ENCODE data around the gene WRNIP1. TPM values are rescaled to one million over a fixed set of nuclear protein-coding genes. Genes with fewer than 3 reads are reported as not detected.

The WRNIP1 gene
- total and polyA plus RNA-seq, 2 of the 4 experiments (the other 2 are of a cell fraction): 43.7 to 47.1 TPM

DNA sequence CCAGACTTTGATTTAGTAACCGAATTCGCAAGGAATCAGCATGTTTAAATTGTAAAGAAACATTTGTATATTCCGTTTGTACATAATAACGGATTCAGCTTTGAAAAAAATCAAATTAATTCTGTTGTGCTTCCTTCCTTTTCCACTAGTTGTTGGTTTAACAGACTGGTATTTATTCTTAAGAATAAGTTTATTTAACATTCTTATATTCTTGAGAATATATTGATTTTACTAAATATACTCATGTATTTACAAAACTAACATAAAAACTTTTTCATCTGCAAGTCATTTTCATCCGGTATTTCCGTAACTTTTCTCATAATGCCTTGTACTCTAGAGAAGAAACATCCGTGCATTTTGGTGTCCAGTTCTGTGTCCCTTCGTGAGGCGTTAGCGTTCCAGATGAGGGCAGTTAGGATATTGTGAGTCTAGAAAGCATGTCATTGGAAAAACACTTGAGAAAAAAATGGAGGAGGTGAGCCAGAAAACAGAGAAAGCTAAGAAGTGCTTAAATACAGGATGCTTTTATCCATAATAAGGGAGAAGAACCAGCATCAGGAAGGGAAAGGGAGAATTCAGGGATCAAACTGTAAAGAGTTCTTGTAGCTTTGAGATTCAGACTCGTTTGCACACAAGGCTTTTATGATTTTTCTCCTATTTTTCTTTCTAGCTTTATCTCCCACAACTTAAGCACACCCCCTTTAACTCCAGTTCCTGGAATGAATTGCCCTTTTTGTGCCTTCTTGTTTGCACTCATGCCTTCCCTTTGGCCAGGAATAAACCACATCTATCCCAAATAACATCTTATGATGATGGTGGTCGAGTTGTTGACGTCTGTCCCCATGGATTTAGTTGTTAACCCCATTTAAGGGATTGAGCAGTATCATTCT lies 1.8 kb downstream of the WRNIP1 start:
- WGBS, 2 experiments (ENCODE audit: extremely low coverage in 2 of 2, insufficient read length in 1 of 2): 26% methylated on average over 3 of the region's 13 CpGs; no CpG with 5 or more reads in 1 of the 2 experiments
- H2BK20ac ChIP-seq (ENCODE audit: low read depth, low read length): no peak overlapping the region
- peak overlapping the region; percentile 22; the same call in 1 of the 2 replicates for H3K18ac ChIP-seq (ENCODE audit: low read depth, low read length)
- peaks cover 43% of the 10 kb centered on the region for H4K20me1 ChIP-seq (ENCODE audit: insufficient read depth, low read length)
- H2AFZ ChIP-seq (replicated peaks; ENCODE audit: low read length, poor library complexity): no peak overlapping the region
- peak overlapping the region; percentile 95 for H3K23ac ChIP-seq (ENCODE audit: low read depth, low read length)
- H2AK9ac ChIP-seq (replicated peaks; ENCODE audit: low read depth, low read length, poor library complexity): peak overlapping the region; percentile 94
- H4K8ac ChIP-seq (ENCODE audit: low read depth in 2 of 2, low read length in 2 of 2): peak overlapping the region in 1 of 2 experiments; percentile 31; a peak in 1 of 4 replicates
- in situ Hi-C loops (cut with MboI; ENCODE audit: low sequenced_read_pairs): no loop called here
- no TSS peak for BruUV-seq (replicated peaks)
- H3K56ac ChIP-seq (ENCODE audit: extremely low read depth, insufficient read depth, low read length): peak overlapping the region; percentile 42
- no peak for ATAC-seq (ENCODE audit: low read depth)
- peak overlapping the region; percentile 88 for H2BK5ac ChIP-seq (ENCODE audit: low read depth, low read length, poor library complexity, severe bottlenecking)
- intact Hi-C loops (cut with micrococcal nuclease): loop anchor here (1.0 to 10.0 kb wide), 2 partner anchors 22 to 218 kb away; no protein-coding TSS in a partner anchor
- 0 out of 2 replicates have a peak overlapping the region, but pooled peaks have one; percentile 70 for H2AK5ac ChIP-seq (ENCODE audit: low read depth, low read length)
- no peak overlapping the region for H2BK120ac ChIP-seq (ENCODE audit: low read depth, low read length)
- H3K9ac ChIP-seq (ENCODE audit: low read depth, low read length): peak overlapping the region; percentile 70
- peak overlapping the region; percentile 79 for H3K4me3 ChIP-seq (ENCODE audit: insufficient read depth, low read depth, low read length)
- H3K79me1 ChIP-seq (ENCODE audit: low read depth in 1 of 2, low read length in 2 of 2): peaks cover 2 to 44% of the 10 kb centered on the region in 2 experiments; a peak in 3 of 4 replicates
- H3K27me3 ChIP-seq (ENCODE audit: control insufficient read depth, insufficient read depth, low read length): no peaks in the 10 kb centered on the region
- peak overlapping the region; percentile 73 for H3K4ac ChIP-seq (ENCODE audit: low read depth, low read length)
- H2BK15ac ChIP-seq (ENCODE audit: low read depth, low read length): no peak overlapping the region
- ChIA-PET CTCF (interaction anchor here (0.5 to 2.4 kb wide), 4 partner anchors 17 to 350 kb away, joined by 3 to 10 read pairs (median 7); no protein-coding TSS in a partner anchor), POLR2A (ENCODE audit: unreplicated experiment) (no interaction called here)
- peak overlapping the region; percentile 61; the same call in 1 of the 2 replicates for H4K5ac ChIP-seq (ENCODE audit: low read depth, low read length)
- H4K91ac ChIP-seq (ENCODE audit: insufficient read depth, low read depth, low read length): no peak overlapping the region
- peaks cover 10% of the 10 kb centered on the region for H3K36me3 ChIP-seq (ENCODE audit: control insufficient read depth, insufficient read depth, low read length)
- peaks cover 18% of the 10 kb centered on the region; the same call in 1 of the 2 replicates for H3K9me1 ChIP-seq (ENCODE audit: insufficient read depth, low read length)
- peak overlapping the region; percentile 90 for H3K14ac ChIP-seq (replicated peaks; ENCODE audit: low read depth, low read length)
- dilution Hi-C loops (cut with HindIII; ENCODE audit: low sequenced_read_pairs, unreplicated experiment): no loop called here
- peak overlapping the region; percentile 86 for H3K4me2 ChIP-seq (ENCODE audit: low read depth, low read length)
- peaks cover 15% of the 10 kb centered on the region for H3K4me1 ChIP-seq (ENCODE audit: control insufficient read depth, insufficient read depth, low read length)
- DNase-seq: peak; percentile 28
- no peaks in the 10 kb centered on the region for H3K9me3 ChIP-seq (ENCODE audit: control insufficient read depth, insufficient read depth, low read length)
- peak overlapping the region; percentile 81; the same call in 1 of the 2 replicates for H3K27ac ChIP-seq (ENCODE audit: insufficient read depth, low read length)
- TF ChIP-seq RCOR1 (IDR thresholded peaks at IDR 0.05; ENCODE audit: insufficient replicate concordance, low read length) (no peak), NFE2L2 (IDR thresholded peaks at IDR 0.05; ENCODE audit: low read depth, low read length) (no peak), RAD21 (IDR thresholded peaks at IDR 0.05; ENCODE audit: low read length) (no peak), MXI1 (IDR thresholded peaks at IDR 0.05; ENCODE audit: borderline replicate concordance, low read depth, low read length) (no peak), CEBPB (IDR thresholded peaks at IDR 0.05; ENCODE audit: low read depth, low read length) (no peak), RFX5 (IDR thresholded peaks at IDR 0.05; ENCODE audit: low read depth, low read length) (no peak), FOS (IDR thresholded peaks at IDR 0.05; ENCODE audit: low read depth, low read length) (no peak), BHLHE40 (IDR thresholded peaks at IDR 0.05; ENCODE audit: low read depth, low read length) (no peak), MAFK (IDR thresholded peaks at IDR 0.05; ENCODE audit: low read depth, low read length) (no peak), CHD1 (IDR thresholded peaks at IDR 0.05; ENCODE audit: low read depth, low read length) (no peak), POLR2A (IDR thresholded peaks at IDR 0.05; ENCODE audit: low read depth, low read length) (no peak)
- TF ChIP-seq, protein P1, sequence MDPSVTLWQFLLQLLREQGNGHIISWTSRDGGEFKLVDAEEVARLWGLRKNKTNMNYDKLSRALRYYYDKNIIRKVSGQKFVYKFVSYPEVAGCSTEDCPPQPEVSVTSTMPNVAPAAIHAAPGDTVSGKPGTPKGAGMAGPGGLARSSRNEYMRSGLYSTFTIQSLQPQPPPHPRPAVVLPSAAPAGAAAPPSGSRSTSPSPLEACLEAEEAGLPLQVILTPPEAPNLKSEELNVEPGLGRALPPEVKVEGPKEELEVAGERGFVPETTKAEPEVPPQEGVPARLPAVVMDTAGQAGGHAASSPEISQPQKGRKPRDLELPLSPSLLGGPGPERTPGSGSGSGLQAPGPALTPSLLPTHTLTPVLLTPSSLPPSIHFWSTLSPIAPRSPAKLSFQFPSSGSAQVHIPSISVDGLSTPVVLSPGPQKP (IDR thresholded peaks at IDR 0.05; ENCODE audit: borderline replicate concordance, low read depth, low read length): no peak
- TF ChIP-seq, protein P2, sequence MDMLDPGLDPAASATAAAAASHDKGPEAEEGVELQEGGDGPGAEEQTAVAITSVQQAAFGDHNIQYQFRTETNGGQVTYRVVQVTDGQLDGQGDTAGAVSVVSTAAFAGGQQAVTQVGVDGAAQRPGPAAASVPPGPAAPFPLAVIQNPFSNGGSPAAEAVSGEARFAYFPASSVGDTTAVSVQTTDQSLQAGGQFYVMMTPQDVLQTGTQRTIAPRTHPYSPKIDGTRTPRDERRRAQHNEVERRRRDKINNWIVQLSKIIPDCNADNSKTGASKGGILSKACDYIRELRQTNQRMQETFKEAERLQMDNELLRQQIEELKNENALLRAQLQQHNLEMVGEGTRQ (IDR thresholded peaks at IDR 0.05; ENCODE audit: low read depth, low read length): no peak
- TF ChIP-seq, protein P3, sequence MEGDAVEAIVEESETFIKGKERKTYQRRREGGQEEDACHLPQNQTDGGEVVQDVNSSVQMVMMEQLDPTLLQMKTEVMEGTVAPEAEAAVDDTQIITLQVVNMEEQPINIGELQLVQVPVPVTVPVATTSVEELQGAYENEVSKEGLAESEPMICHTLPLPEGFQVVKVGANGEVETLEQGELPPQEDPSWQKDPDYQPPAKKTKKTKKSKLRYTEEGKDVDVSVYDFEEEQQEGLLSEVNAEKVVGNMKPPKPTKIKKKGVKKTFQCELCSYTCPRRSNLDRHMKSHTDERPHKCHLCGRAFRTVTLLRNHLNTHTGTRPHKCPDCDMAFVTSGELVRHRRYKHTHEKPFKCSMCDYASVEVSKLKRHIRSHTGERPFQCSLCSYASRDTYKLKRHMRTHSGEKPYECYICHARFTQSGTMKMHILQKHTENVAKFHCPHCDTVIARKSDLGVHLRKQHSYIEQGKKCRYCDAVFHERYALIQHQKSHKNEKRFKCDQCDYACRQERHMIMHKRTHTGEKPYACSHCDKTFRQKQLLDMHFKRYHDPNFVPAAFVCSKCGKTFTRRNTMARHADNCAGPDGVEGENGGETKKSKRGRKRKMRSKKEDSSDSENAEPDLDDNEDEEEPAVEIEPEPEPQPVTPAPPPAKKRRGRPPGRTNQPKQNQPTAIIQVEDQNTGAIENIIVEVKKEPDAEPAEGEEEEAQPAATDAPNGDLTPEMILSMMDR (conservative IDR thresholded peaks at IDR 0.05; ENCODE audit: low read depth, low read length): no peak

Measured in IMR-90 (cell line).